ENCODE data around the gene PLG.

PLG gene

GRCh38 chr6:160756021-160756420, 54.0 kb downstream of the PLG start:
- no peak for DNase-seq (ENCODE audit: extremely low read depth, low read depth)
- no peak for TF ChIP-seq CTCF (IDR thresholded peaks at IDR 0.05; ENCODE audit: low read depth, low read length)

GRCh38 chr6:160756871-160757270, 54.8 kb downstream of the PLG start:
- DNase-seq (ENCODE audit: extremely low read depth, low read depth): no peak
- TF ChIP-seq CTCF (IDR thresholded peaks at IDR 0.05; ENCODE audit: low read depth, low read length): no peak

- no peak for DNase-seq (ENCODE audit: extremely low read depth, low read depth)
- no peak for TF ChIP-seq CTCF (IDR thresholded peaks at IDR 0.05; ENCODE audit: low read depth, low read length)
Measured at GRCh38 chr6:160764847-160765246, 62.8 kb downstream of the PLG start.

- TF ChIP-seq CTCF (IDR thresholded peaks at IDR 0.05; ENCODE audit: low read depth, low read length): no peak
- DNase-seq (ENCODE audit: extremely low read depth, low read depth): no peak
Measured at GRCh38 chr6:160765412-160765811, 63.4 kb downstream of the PLG start.

- no peak for TF ChIP-seq CTCF (IDR thresholded peaks at IDR 0.05; ENCODE audit: low read depth, low read length)
- no peak for DNase-seq (ENCODE audit: extremely low read depth, low read depth)
Measured at GRCh38 chr6:160766657-160766988, 64.6 kb downstream of the PLG start.

- DNase-seq (ENCODE audit: extremely low read depth, low read depth): peak; percentile 10
Measured at GRCh38 chr6:160766989-160767646, 65.1 kb downstream of the PLG start.

GRCh38 chr6:160767647-160768019, 65.6 kb downstream of the PLG start:
- no peak for TF ChIP-seq CTCF (IDR thresholded peaks at IDR 0.05; ENCODE audit: low read depth, low read length)
- no peak for DNase-seq (ENCODE audit: extremely low read depth, low read depth)

More at GRCh38 chr6:160766989-160767646, 65.1 kb downstream of the PLG start:
- TF ChIP-seq CTCF (IDR thresholded peaks at IDR 0.05; ENCODE audit: low read depth, low read length): peak; percentile 81

Measured in AG09319 (cell line).